Stimulated activated CD4-positive, alpha-beta T cell treated with anti-CD3 and anti-CD28 coated beads, Interleukin-12 subunit alpha, Interleukin-12 subunit beta, amount 100 ng/mL, for 48 hours (primary cell): ENCODE results near the gene LGI4.
A peak's percentile ranks its signal among the peaks of the same experiment; 100 is the strongest.
"Not testable (repeated sequence)": the region's sequence is repeated elsewhere in the genome, so short reads cannot be mapped to it uniquely, and the experiment has no call there.

Source experiments
- DNase-seq, 3 donors: peaks; one replicate each; pipeline ENCODE4 v3.0.0-alpha.2; 2020; ENCODE audit warnings: low read depth in 2 of 3, low spot score in 1 of 3

Gene LGI4

DNA sequence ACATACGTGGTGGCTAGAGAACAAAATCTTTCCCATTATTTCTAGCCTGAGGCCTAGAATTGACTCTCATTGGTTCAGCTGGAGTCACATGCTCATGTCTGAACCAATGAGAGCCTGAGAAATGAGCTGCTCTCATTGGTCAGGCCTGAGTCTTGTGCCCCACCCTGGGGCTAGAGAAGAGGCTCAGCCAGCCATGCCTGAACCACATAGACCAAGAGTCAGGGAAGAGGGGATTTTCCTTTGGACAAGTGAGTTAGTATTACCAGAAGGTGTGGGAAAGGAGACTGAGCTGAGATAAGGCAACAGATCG lies 26.5 kb upstream of the LGI4 start:
- no peak for DNase-seq

DNA sequence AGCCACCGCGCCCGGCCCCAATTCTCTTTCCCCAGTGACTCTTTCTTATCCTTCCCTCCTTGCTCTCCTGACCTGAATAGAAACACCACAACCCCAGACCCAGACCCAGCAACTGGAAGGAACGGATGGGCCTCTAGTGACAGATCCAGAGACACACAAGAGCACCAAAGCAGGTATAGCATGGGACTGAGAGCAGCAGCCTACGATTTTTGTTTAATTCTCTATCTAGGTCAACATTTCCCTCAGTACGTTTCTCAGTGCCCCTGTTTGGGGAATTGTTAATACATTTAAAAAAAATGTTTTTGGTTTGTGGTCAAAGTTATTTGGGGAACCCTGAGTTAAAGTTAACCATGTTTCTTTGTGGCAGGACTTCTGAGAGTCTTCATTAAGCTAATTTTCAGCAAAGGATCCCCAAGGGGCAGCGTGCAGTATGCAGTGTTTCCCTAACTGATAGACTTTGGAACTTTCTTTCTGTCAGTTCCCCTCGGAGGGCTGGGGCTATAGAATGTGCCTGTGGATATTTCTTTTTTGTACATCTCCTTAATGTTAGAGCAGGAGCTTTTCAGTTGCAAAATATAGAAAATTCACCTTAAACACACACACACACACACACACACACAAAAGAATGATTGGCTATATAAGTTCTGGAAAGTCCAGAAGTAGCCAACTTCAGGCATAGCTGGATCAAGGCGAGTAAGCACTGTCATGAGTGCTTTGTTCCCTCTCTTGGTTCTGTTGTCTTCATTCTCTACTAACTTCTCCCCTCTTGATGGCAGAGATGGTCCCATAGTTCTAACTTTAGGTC lies 26.0 kb upstream of the LGI4 start:
- no peak for DNase-seq

DNA sequence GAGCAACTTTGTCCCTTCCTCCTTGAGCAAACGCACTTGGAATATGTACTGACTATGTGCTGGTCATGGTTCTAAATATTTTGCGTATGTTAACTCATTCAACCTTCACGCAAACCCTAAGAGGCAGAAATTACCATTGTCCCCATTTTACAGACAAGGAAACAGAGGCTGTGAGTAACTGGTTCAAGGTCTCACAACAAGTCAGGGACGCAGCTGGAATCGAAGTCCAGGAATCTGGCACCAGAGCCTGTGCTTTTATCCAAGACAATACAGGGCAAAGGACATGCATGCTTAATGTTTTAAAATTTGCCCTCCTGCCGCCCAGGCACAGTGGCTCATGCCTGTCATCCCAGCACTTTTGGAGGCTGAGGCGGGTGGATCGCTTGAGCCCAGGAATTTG lies 24.7 kb upstream of the LGI4 start:
- DNase-seq: no peak

- DNase-seq: no peak
Observed at GRCh38 chr19:35157431-35157830, 22.6 kb upstream of the LGI4 start.

DNA sequence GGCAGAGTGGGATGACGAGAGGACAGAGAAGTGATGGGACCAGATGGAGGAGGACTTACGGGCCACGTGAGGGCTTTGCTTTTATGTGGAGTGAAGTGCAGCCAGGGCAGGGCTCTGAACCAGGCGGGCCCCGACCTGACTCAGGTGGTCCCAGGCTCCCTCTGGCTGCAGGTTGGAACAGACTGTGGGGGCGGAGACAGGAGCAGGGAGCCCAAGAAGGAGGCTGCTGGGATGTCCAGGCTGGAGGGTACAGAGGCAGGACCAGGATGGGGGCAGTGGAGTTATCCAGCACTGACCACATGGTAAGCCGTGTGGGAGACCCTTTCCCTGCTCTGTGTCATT lies 21.8 kb upstream of the LGI4 start:
- no peak for DNase-seq

- no peak for DNase-seq
Observed at GRCh38 chr19:35155981-35156672, 21.3 kb upstream of the LGI4 start.

- DNase-seq: no peak
Observed at GRCh38 chr19:35155441-35155840, 20.6 kb upstream of the LGI4 start.

DNA sequence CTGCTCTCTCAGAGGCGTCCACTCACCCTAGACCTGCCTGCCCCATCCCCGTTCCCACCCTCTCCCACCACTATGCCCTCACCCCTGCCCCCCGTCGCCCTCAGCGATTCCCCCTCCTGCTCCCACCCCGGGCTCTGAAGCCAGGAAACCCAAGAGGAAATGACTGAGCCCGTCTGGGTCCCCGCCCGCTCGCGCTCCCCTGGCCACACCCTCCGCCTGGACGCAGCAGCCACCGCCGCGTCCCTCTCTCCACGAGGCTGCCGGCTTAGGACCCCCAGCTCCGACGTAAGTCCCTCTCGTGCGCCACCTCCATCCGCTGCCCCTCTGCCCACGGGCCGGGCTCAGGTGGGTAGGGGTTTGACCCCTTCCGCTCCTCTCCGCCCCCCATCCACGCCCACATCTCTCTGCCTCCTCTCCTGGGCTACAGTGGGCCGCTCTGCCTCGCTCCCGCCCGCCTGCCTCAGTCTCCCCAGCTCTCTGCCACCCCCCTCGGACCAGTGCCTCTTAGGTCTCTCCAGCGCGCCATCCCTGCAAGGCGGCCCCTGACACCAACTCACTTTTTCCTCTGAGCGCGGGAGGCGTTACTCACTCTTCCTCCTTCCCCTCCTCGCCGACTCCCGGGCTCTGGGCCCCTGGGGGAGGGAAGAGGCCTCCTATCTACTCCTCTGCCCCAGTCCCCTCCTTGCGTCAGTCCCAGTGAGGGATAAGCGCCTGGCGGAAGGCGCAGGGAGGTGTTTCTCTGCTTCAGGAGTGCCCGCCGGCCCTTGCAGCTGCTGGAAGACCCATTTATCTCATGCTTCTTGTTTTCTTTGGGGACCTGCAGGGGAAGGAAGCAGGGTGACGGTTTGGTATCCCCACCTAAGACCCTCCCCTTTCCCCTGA lies 19.9 kb upstream of the LGI4 start, which contains the start of gene FXYD5:
FXYD5 (plus strand) TSS at position 211 of the 882 bp plus-strand sequence. CDS start 816 bp downstream, outside the sequence.
- DNase-seq: peak; percentile 81 to 85 (median 82)

DNA sequence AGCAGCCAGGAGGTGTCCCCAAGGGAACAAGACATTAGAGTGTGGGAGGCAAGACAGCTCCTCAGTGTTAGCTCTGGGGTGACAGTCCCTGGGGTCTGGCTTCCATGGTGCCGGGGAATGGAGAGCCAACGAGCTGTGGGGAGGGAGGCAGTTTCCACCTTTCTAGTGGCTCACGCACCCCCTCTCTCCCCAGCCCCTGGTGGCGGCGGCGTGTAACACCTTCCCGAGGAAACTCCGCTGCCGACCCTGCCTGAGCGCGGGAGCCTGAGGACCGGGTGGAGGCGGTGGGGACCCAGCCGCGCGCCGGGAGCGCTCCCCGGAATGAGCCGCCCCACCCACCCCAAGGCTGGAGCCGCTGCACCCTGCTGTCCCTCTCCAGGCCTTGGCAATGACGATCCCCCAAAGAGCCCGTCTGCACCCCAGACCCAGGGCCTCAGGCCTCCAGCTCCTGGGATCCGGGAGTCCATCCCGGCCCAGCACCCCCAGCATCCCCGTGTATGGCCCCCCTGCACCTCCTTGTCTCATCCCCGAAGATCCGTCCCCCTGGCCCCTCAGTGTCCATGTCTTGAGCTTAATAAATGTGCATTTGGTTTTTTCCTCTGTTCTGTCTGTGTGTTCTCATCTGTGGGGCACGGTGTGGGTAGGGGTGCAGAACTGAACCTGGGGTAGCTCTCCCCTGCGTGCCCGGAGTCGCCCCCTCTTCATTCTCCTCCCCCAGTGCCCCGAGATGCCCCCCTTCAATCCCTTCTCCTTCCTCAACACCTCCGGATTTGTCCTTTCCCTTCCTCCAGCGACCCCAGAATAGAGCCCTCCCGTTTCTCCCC lies 19.1 kb upstream of the LGI4 start:
- DNase-seq: peak; percentile 69 to 77 (median 74)

DNA sequence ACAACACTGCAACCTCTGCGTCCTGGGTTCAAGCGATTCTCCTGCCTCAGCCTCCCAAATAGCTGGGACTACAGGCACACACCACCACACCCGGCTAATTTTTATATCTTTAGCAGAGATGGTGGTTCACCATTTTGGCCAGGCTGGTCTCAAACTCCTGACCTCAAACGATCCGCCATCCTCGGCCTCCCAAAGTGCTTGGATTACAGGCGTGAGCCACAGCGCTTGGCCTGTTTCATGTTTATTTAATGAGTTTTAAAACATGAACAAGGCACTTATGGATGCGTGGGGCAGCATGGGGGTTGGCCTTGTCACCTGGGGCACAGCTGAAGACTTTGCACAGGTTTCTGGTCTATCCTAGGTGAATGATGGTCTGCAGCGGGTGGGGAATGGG lies 18.3 kb upstream of the LGI4 start:
- DNase-seq: not testable (repeated sequence)

- DNase-seq: no peak
Observed at GRCh38 chr19:35151273-35152065, 16.6 kb upstream of the LGI4 start.

DNA sequence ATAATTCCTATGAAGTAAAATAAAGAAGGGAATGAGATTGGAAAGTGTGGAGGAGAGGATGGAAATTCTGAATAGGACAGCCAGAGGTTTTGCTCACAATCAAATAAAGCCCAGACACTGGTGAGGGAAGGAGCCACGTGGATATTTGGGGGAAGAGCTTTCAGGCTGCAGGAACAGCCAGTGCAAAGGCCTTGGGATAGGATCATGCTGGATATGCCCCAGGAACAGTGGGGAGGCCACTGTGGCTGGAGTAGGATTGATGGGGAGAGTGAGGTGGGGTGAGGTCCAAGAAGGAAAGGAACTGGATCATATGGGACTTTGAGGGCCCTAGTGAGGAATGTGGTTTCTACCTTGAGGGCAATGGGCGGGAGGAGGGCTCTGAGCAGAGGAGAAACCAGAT lies 15.6 kb upstream of the LGI4 start:
- DNase-seq: no peak

GRCh38 chr19:35149463-35149862 lies 14.6 kb upstream of the LGI4 start:
- DNase-seq: no peak

- no peak for DNase-seq
Observed at GRCh38 chr19:35146746-35147459, 12.0 kb upstream of the LGI4 start.

DNA sequence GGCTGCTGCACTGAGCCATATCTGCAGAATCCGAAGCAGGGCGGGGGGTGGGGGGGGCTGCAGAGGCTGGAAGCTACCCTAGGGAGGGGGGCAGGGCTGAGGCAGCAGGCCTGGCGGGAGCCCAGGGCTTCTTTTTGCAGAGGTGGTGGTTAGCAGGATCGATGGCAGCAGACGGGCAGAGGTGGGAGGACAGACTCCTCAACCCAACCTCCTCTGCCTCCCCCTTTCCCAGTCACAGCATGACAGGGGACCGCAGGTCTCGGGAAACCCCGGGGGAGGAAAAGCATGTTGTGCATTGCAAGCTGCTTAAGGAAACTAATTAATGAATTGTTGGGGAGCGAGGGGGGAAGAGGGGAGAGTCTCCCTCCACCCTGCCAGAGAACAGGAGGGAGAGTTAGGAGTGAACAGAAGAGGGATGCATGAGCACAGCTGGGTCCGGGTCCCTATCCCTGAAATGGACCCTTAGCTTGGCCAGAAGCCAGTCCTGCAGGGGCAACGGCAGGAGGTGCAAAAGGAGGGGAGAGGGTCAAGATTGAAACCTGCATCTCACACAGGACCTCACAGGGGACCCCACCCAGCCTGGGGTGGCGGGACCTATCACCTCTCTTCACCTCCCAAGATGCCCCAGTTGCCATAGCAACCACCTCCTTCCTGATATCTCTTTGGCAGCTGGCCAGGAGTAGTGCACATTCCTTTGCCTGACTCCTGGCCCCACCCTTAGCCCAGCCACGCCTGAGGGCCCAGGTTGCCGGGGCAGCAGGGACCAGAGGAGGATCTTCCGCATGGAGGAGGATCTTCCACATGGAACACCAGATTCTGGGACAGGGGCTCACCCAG lies 10.0 kb upstream of the LGI4 start:
- no peak for DNase-seq

DNA sequence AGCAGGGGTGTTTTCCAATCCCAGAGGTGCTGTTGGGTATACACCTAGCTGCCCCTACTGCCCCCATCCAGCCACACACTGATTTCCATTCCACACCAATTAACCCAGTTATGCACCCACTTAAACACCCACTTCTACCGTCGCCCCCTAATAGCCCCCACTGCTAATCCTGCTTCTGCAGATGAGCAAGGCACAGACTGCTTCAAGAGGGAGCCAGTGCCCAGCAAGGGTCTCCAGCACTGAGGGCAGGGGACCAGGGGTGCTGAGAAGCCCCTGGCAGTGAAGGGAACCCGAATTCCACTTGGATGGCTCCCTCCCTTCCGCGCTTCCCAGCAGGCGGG lies 9.4 kb upstream of the LGI4 start:
- DNase-seq: no peak

GRCh38 chr19:35143818-35144217 lies 9.0 kb upstream of the LGI4 start:
- no peak for DNase-seq

- no peak for DNase-seq
Observed at GRCh38 chr19:35143231-35143715, 8.4 kb upstream of the LGI4 start, which contains the start of gene FXYD7. Gene FXYD7, plus strand, starts transcription at chr19:35143255. Its CDS starts 79 bp downstream, at chr19:35143334.
